Vagina (tissue), 2 donors: ENCODE results near the gene ARHGAP24. TPM values are rescaled to one million over a fixed set of nuclear protein-coding genes. Genes with fewer than 3 reads are reported as not detected.
"Not testable (repeated sequence)": the region's sequence is repeated elsewhere in the genome, so short reads cannot be mapped to it uniquely, and the experiment has no call there.

Experiments
- DNase-seq, 2 donors: peaks; one replicate each; pipeline ENCODE4 v3.0.0-alpha.2; 2017; ENCODE audit errors: extremely low spot score in 2 of 2
- H3K27ac ChIP-seq: fragments of 200-600 bp; sonication (generic); one replicate; pipeline ENCODE4 v1.5.1; 2019
- H3K27me3 ChIP-seq: fragments of 200-600 bp; sonication (generic); one replicate; pipeline ENCODE4 v1.5.1; 2019
- H3K36me3 ChIP-seq, 2 donors: fragments of 200-600 bp; sonication (generic); one replicate each; pipeline ENCODE4 v1.5.1; 2017 to 2019
- H3K4me1 ChIP-seq: fragments of 200-600 bp; sonication (generic); one replicate; pipeline ENCODE4 v1.5.1; 2019
- H3K4me3 ChIP-seq, 2 donors: fragments of 200-600 bp; sonication (generic); 1 replicate in 1 of 2; 2 replicates in 1 of 2; pipeline ENCODE4 v1.5.1; 2016 to 2019
- H3K9me3 ChIP-seq: fragments of 200-600 bp; sonication (generic); one replicate; pipeline ENCODE4 v1.5.1; 2019
- POLR2A ChIP-seq, 2 donors: fragments of 450-650 bp; IDR thresholded peaks; one replicate each; pipeline ENCODE4 v1.6.1; 2017; ENCODE audit warnings: antibody characterized with exemption in 2 of 2, mild to moderate bottlenecking in 2 of 2, moderate library complexity in 2 of 2
- POLR2AphosphoS5 ChIP-seq, 2 donors: sonication (generic); formaldehyde crosslinking; IDR thresholded peaks; one replicate each; pipeline ENCODE4 v1.9.0; 2017; ENCODE audit warnings: antibody characterized with exemption in 2 of 2, mild to moderate bottlenecking in 2 of 2, low read depth in 1 of 2; ENCODE audit not compliant: insufficient read depth in 1 of 2
- intact Hi-C: fragments of 100-400 bp; cut with DNase I; formaldehyde crosslinking; loops from one replicate; pipeline ENCODE4 v1.15.1; 2023
- total RNA-seq: library from RNA; depleted of rRNA; stranded (reverse); fragments of >200 nt; gene quantifications from one replicate; pipeline ENCODE4 v1.2.3, GENCODE V29; 2016
- TF ChIP-seq, protein P1 (sequence below), 3 experiments: fragments of 450-650 bp in 2 of 3; fragments of 200-600 bp in 1 of 3; sonication (generic) in 1 of 3; IDR thresholded peaks; one replicate each; pipeline ENCODE4 v1.5.1; 2017 to 2019; ENCODE audit warnings: antibody characterized with exemption in 3 of 3, mild to moderate bottlenecking in 2 of 3, moderate library complexity in 2 of 3

The ARHGAP24 gene
- total RNA-seq, 1 donor from 2014 or later, result 40.0 TPM

- H3K4me3 ChIP-seq, result no peak overlapping the region
- peaks cover 31% of the 10 kb centered on the region for H3K4me1 ChIP-seq
- H3K27me3 ChIP-seq, result no peaks in the 10 kb centered on the region
- intact Hi-C loops, result no loop called here
- no peaks in the 10 kb centered on the region for H3K9me3 ChIP-seq
- TF ChIP-seq POLR2AphosphoS5 (IDR thresholded peaks at IDR 0.05; ENCODE audit: insufficient read depth in 1 of 2, low read depth in 1 of 2) (no peak), POLR2A (IDR thresholded peaks at IDR 0.05) (no peak)
- TF ChIP-seq, protein P1, sequence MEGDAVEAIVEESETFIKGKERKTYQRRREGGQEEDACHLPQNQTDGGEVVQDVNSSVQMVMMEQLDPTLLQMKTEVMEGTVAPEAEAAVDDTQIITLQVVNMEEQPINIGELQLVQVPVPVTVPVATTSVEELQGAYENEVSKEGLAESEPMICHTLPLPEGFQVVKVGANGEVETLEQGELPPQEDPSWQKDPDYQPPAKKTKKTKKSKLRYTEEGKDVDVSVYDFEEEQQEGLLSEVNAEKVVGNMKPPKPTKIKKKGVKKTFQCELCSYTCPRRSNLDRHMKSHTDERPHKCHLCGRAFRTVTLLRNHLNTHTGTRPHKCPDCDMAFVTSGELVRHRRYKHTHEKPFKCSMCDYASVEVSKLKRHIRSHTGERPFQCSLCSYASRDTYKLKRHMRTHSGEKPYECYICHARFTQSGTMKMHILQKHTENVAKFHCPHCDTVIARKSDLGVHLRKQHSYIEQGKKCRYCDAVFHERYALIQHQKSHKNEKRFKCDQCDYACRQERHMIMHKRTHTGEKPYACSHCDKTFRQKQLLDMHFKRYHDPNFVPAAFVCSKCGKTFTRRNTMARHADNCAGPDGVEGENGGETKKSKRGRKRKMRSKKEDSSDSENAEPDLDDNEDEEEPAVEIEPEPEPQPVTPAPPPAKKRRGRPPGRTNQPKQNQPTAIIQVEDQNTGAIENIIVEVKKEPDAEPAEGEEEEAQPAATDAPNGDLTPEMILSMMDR (IDR thresholded peaks at IDR 0.05), result no peak
- no peak for DNase-seq
- no peaks in the 10 kb centered on the region for H3K36me3 ChIP-seq
- no peak overlapping the region for H3K27ac ChIP-seq
These were observed 489.3 kb downstream of the ARHGAP24 start for GRCh38 chr4:85964298-85964697.

GRCh38 chr4:85965017-85965416, 490.1 kb downstream of the ARHGAP24 start:
- H3K4me1 ChIP-seq, result peaks cover 31% of the 10 kb centered on the region
- H3K36me3 ChIP-seq, intact Hi-C loops, H3K4me3 ChIP-seq, DNase-seq, H3K27me3 ChIP-seq, H3K9me3 ChIP-seq, H3K27ac ChIP-seq: not testable (repeated sequence)

DNA sequence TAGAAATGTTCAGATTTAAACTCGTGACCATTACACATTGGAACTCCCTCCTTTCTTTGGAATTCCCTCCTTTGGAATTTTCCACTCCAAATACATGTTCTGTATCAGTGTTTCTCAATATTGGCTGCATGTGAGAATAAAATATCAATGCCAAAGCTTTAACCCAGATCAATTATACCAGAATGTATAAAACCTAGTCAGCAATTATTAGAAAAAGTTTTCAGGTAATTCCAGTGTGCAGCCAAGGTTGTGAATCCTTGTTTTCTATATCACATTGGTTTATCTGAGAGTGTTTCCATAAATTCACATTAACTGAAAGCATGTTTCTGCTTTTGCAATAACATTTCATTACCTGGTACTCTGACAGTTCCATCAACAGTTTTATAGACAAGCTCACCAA, 490.6 kb downstream of the ARHGAP24 start:
- no peak for TF ChIP-seq POLR2AphosphoS5 (IDR thresholded peaks at IDR 0.05; ENCODE audit: insufficient read depth in 1 of 2, low read depth in 1 of 2)
- TF ChIP-seq, protein P1 (IDR thresholded peaks at IDR 0.05), result no peak
- no peak for TF ChIP-seq POLR2A (IDR thresholded peaks at IDR 0.05)
- H3K4me1 ChIP-seq, result peaks cover 31% of the 10 kb centered on the region
- no peak for DNase-seq
- intact Hi-C loops, result no loop called here
- H3K36me3 ChIP-seq, result no peaks in the 10 kb centered on the region
- H3K4me3 ChIP-seq, result no peak overlapping the region
- H3K27ac ChIP-seq, result peak overlapping the region; percentile 12
- no peaks in the 10 kb centered on the region for H3K9me3 ChIP-seq
- no peaks in the 10 kb centered on the region for H3K27me3 ChIP-seq

- peaks cover 23% of the 10 kb centered on the region for H3K4me1 ChIP-seq
- no peaks in the 10 kb centered on the region for H3K27me3 ChIP-seq
- DNase-seq, result no peak
- H3K9me3 ChIP-seq, result no peaks in the 10 kb centered on the region
- H3K4me3 ChIP-seq, result no peak overlapping the region
- intact Hi-C loops, result no loop called here
- TF ChIP-seq, protein P1 (IDR thresholded peaks at IDR 0.05), result no peak
- TF ChIP-seq POLR2A (IDR thresholded peaks at IDR 0.05) (no peak), POLR2AphosphoS5 (IDR thresholded peaks at IDR 0.05; ENCODE audit: insufficient read depth in 1 of 2, low read depth in 1 of 2) (no peak)
- peak overlapping the region; percentile 12 for H3K27ac ChIP-seq
- no peaks in the 10 kb centered on the region for H3K36me3 ChIP-seq
These were observed 491.4 kb downstream of the ARHGAP24 start for GRCh38 chr4:85966373-85966772.

- Histone ChIP-seq H3K27ac (no peak overlapping the region), H3K4me1 (peaks cover 16% of the 10 kb centered on the region), H3K27me3 (no peaks in the 10 kb centered on the region), H3K4me3 (no peak overlapping the region), H3K36me3 (no peaks in the 10 kb centered on the region), H3K9me3 (no peaks in the 10 kb centered on the region)
- no peak for TF ChIP-seq POLR2AphosphoS5 (IDR thresholded peaks at IDR 0.05; ENCODE audit: insufficient read depth in 1 of 2, low read depth in 1 of 2)
- TF ChIP-seq, protein P1 (IDR thresholded peaks at IDR 0.05), result no peak
- TF ChIP-seq POLR2A (IDR thresholded peaks at IDR 0.05), result no peak
- intact Hi-C loops, result no loop called here
- DNase-seq, result no peak
These were observed 492.9 kb downstream of the ARHGAP24 start for GRCh38 chr4:85967872-85968271.
